GM19438 (cell line): ENCODE data around the gene MINPP1.
"Not testable (repeated sequence)": the region's sequence is repeated elsewhere in the genome, so short reads cannot be mapped to it uniquely, and the experiment has no call there.

Experiments used
- ATAC-seq: cut with Tn5 transposase; IDR thresholded peaks from one replicate; pipeline ENCODE4 v1.9.1; 2021; ENCODE audit warnings: low read depth; ENCODE audit not compliant: unreplicated experiment

Gene MINPP1

GRCh38 chr10:87504640-87505365 lies at the start of gene MINPP1:
MINPP1 (plus strand) TSS chr10:87504893; CDS start chr10:87504916, 23 bp downstream.
- peak; percentile 93 for ATAC-seq

GRCh38 chr10:87456586-87457220 lies 48.0 kb upstream of the MINPP1 start:
- ATAC-seq: not testable (repeated sequence)

- not testable (repeated sequence) for ATAC-seq
Measured at GRCh38 chr10:87461751-87462150, 42.9 kb upstream of the MINPP1 start.

- ATAC-seq: not testable (repeated sequence)
Measured at GRCh38 chr10:87466849-87467248, 37.8 kb upstream of the MINPP1 start.

- not testable (repeated sequence) for ATAC-seq
Measured at GRCh38 chr10:87488733-87489132, 16.0 kb upstream of the MINPP1 start.

- ATAC-seq: not testable (repeated sequence)
Measured at GRCh38 chr10:87490285-87490684, 14.4 kb upstream of the MINPP1 start.

- not testable (repeated sequence) for ATAC-seq
Measured at GRCh38 chr10:87492450-87492849, 12.2 kb upstream of the MINPP1 start.

- ATAC-seq: not testable (repeated sequence)
Measured at GRCh38 chr10:87495446-87495845, 9.2 kb upstream of the MINPP1 start.

GRCh38 chr10:87497386-87497785 lies 7.3 kb upstream of the MINPP1 start:
- not testable (repeated sequence) for ATAC-seq

GRCh38 chr10:87498106-87498789 lies 6.4 kb upstream of the MINPP1 start:
- ATAC-seq: not testable (repeated sequence)

GRCh38 chr10:87500646-87501048 lies 4.0 kb upstream of the MINPP1 start:
- no peak for ATAC-seq

GRCh38 chr10:87503401-87503800 lies 1.3 kb upstream of the MINPP1 start:
- no peak for ATAC-seq

- no peak for ATAC-seq
Measured at GRCh38 chr10:87503886-87504285, 807 bp upstream of the MINPP1 start.

- ATAC-seq: no peak
Measured at GRCh38 chr10:87504307-87504639, 420 bp upstream of the MINPP1 start.

- peak; percentile 63 for ATAC-seq
Measured at GRCh38 chr10:87505366-87506111, 846 bp downstream of the MINPP1 start.

GRCh38 chr10:87506956-87507355 lies 2.3 kb downstream of the MINPP1 start:
- no peak for ATAC-seq

- no peak for ATAC-seq
Measured at GRCh38 chr10:87507879-87508483, 3.3 kb downstream of the MINPP1 start.

GRCh38 chr10:87508837-87509236 lies 4.1 kb downstream of the MINPP1 start:
- ATAC-seq: no peak

- ATAC-seq: no peak
Measured at GRCh38 chr10:87510025-87510424, 5.3 kb downstream of the MINPP1 start.

GRCh38 chr10:87511526-87511925 lies 6.8 kb downstream of the MINPP1 start:
- ATAC-seq: no peak
